BJ (cell line): ENCODE data around the gene GNG13. TPM values are rescaled to one million over a fixed set of nuclear protein-coding genes. Genes with fewer than 3 reads are reported as not detected.
"Not testable (repeated sequence)": the region's sequence is repeated elsewhere in the genome, so short reads cannot be mapped to it uniquely, and the experiment has no call there.

Experiments used
- CTCF ChIA-PET: fragments of 350-600 bp; formaldehyde crosslinking; extraction: SDS; loops from one replicate; lab custom pipeline; 2021; ENCODE audit warnings: antibody characterized with exemption, inconsistent platforms; lab: Yijun Ruan, JAX
- POLR2A ChIA-PET: fragments of 300-600 bp; sonication (Branson Sonifier 250); formaldehyde crosslinking; extraction: SDS; loops from one replicate; lab custom pipeline; 2021; ENCODE audit warnings: antibody characterized with exemption; lab: Charles Lee
- DNase-seq: peaks from one replicate; pipeline ENCODE4 v3.0.0-alpha.2; 2011; ENCODE audit warnings: low read depth
- H3K27me3 ChIP-seq: 2 replicates; pipeline ENCODE4 v1.6.0; 2011; ENCODE audit warnings: low read length; ENCODE audit not compliant: control insufficient read depth, insufficient read depth
- H3K36me3 ChIP-seq: 2 replicates; pipeline ENCODE4 v1.5.1; 2011; ENCODE audit warnings: low read length; ENCODE audit not compliant: control insufficient read depth, insufficient read depth
- H3K4me3 ChIP-seq: 2 replicates; pipeline ENCODE4 v1.5.1; 2011; ENCODE audit warnings: low read depth, mild to moderate bottlenecking, control low read depth, low read length
- CTCF ChIP-seq: IDR thresholded peaks from 2 replicates; pipeline ENCODE4 v1.5.1; 2011; ENCODE audit warnings: low read depth, mild to moderate bottlenecking, control low read depth, inconsistent platforms, low read length, moderate library complexity; ENCODE audit not compliant: insufficient read depth
- polyA plus RNA-seq: library from polyadenylated mRNA; depleted of rRNA; stranded (reverse); fragments of >200 nt; gene quantifications from 2 replicates; pipeline ENCODE4 v1.2.3, GENCODE V29; 2011

GNG13 gene
- polyA plus RNA-seq, 1 experiment: not detected

- H3K27me3 ChIP-seq: no peaks in the 10 kb centered on the region
- H3K36me3 ChIP-seq: no peaks in the 10 kb centered on the region
- TF ChIP-seq CTCF: no peak
- ChIA-PET CTCF (interaction anchor here (1.0 kb wide), 1 partner anchor 47 kb away, joined by 4 read pairs; no protein-coding TSS in a partner anchor), POLR2A (no interaction called here)
- DNase-seq: no peak
- no peak overlapping the region for H3K4me3 ChIP-seq
Measured at GRCh38 chr16:759110-759910, 41.2 kb downstream of the GNG13 start.

- POLR2A ChIA-PET: no interaction called here
- no peak for TF ChIP-seq CTCF
- CTCF ChIA-PET: interaction anchor here (1.0 kb wide), 1 partner anchor 14 kb away, joined by 3 read pairs; no protein-coding TSS in a partner anchor
- no peak for DNase-seq
- 0 out of 2 replicates have a peak, but pooled peaks cover 3% of the 10 kb centered on the region for H3K27me3 ChIP-seq
- no peak overlapping the region for H3K4me3 ChIP-seq
- H3K36me3 ChIP-seq: no peaks in the 10 kb centered on the region
Measured at GRCh38 chr16:756428-756827, 44.1 kb downstream of the GNG13 start.

- no peak for TF ChIP-seq CTCF
- no peak overlapping the region for H3K4me3 ChIP-seq
- no peak for DNase-seq
- no peaks in the 10 kb centered on the region for H3K36me3 ChIP-seq
- POLR2A ChIA-PET: no interaction called here
- 0 out of 2 replicates have a peak, but pooled peaks cover 3% of the 10 kb centered on the region for H3K27me3 ChIP-seq
- CTCF ChIA-PET: no interaction called here
Measured at GRCh38 chr16:754656-755055, 45.9 kb downstream of the GNG13 start.

- POLR2A ChIA-PET, H3K27me3 ChIP-seq, H3K36me3 ChIP-seq, CTCF ChIA-PET, H3K4me3 ChIP-seq, DNase-seq: not testable (repeated sequence)
Measured at GRCh38 chr16:754121-754607, 46.4 kb downstream of the GNG13 start.

- Histone ChIP-seq H3K27me3 (0 out of 2 replicates have a peak, but pooled peaks cover 3% of the 10 kb centered on the region), H3K36me3 (no peaks in the 10 kb centered on the region), H3K4me3 (no peak overlapping the region)
- ChIA-PET POLR2A (no interaction called here), CTCF (interaction anchor here (1.2 to 2.3 kb wide), 3 partner anchors 9 to 34 kb away, joined by 3 to 11 read pairs (median 4); partner anchors contain the start of gene MSLN)
- no peak for TF ChIP-seq CTCF
- no peak for DNase-seq
Measured at GRCh38 chr16:752007-752312, 48.6 kb downstream of the GNG13 start.
